ENCODE measurements around the gene RITA1. TPM values are rescaled to one million over a fixed set of nuclear protein-coding genes. Genes with fewer than 3 reads are reported as not detected.

RITA1 gene
- total and polyA plus RNA-seq, 4 donors: 9.1 to 19.7 (median 14.3) TPM

- Histone ChIP-seq H3K9ac (ENCODE audit: insufficient read depth in 1 of 2, low read length in 2 of 2) (no peak overlapping the region), H3K4me1 (ENCODE audit: control insufficient read depth in 5 of 5, insufficient read depth in 5 of 5, low read length in 5 of 5) (no peaks in the 10 kb centered on the region), H3K9me3 (ENCODE audit: control insufficient read depth in 4 of 4, insufficient read depth in 3 of 4, low read length in 3 of 4) (peaks cover 0 to 9% (median 0%) of the 10 kb centered on the region in 4 donors), H3K4me3 (no peak overlapping the region), H3K27ac (ENCODE audit: low read depth in 1 of 2, low read length in 1 of 2) (no peak overlapping the region), H3K27me3 (ENCODE audit: control insufficient read depth in 3 of 3, insufficient read depth in 3 of 3, low read length in 2 of 3) (no peaks in the 10 kb centered on the region), H3K36me3 (ENCODE audit: control insufficient read depth in 4 of 4, insufficient read depth in 4 of 4, low read length in 4 of 4) (peaks cover 32 to 77% (median 40%) of the 10 kb centered on the region in 4 donors)
- no peak for ATAC-seq (ENCODE audit: insufficient read depth, low FRiP score)
- WGBS, 2 donors: 95 to 96% methylated on average over 10 of the region's 10 CpGs
- no peak for TF ChIP-seq CTCF (IDR thresholded peaks at IDR 0.05; ENCODE audit: control extremely low read depth, extremely low read depth)
- no peak for DNase-seq
Measured at GRCh38 chr12:113167868-113168267, 17.7 kb upstream of the RITA1 start.

GRCh38 chr12:113169697-113170096 lies 15.8 kb upstream of the RITA1 start:
- 95 to 96% methylated on average over 13 of the region's 13 CpGs for WGBS, 2 donors
- Histone ChIP-seq H3K27me3 (ENCODE audit: control insufficient read depth in 3 of 3, insufficient read depth in 3 of 3, low read length in 2 of 3) (no peaks in the 10 kb centered on the region), H3K9ac (ENCODE audit: insufficient read depth in 1 of 2, low read length in 2 of 2) (no peak overlapping the region), H3K9me3 (ENCODE audit: control insufficient read depth in 4 of 4, insufficient read depth in 3 of 4, low read length in 3 of 4) (peaks cover 0 to 9% (median 0%) of the 10 kb centered on the region in 4 donors), H3K27ac (ENCODE audit: low read depth in 1 of 2, low read length in 1 of 2) (no peak overlapping the region), H3K4me3 (no peak overlapping the region), H3K4me1 (ENCODE audit: control insufficient read depth in 5 of 5, insufficient read depth in 5 of 5, low read length in 5 of 5) (no peaks in the 10 kb centered on the region), H3K36me3 (ENCODE audit: control insufficient read depth in 4 of 4, insufficient read depth in 4 of 4, low read length in 4 of 4) (peaks cover 40 to 72% (median 45%) of the 10 kb centered on the region in 4 donors)
- no peak for DNase-seq
- no peak for ATAC-seq (ENCODE audit: insufficient read depth, low FRiP score)
- no peak for TF ChIP-seq CTCF (IDR thresholded peaks at IDR 0.05; ENCODE audit: control extremely low read depth, extremely low read depth)

- Histone ChIP-seq H3K4me1 (ENCODE audit: control insufficient read depth in 5 of 5, insufficient read depth in 5 of 5, low read length in 5 of 5) (no peaks in the 10 kb centered on the region), H3K36me3 (ENCODE audit: control insufficient read depth in 4 of 4, insufficient read depth in 4 of 4, low read length in 4 of 4) (peaks cover 37 to 69% (median 42%) of the 10 kb centered on the region in 4 donors), H3K27me3 (ENCODE audit: control insufficient read depth in 3 of 3, insufficient read depth in 3 of 3, low read length in 2 of 3) (no peaks in the 10 kb centered on the region), H3K4me3 (no peak overlapping the region), H3K27ac (ENCODE audit: low read depth in 1 of 2, low read length in 1 of 2) (no peak overlapping the region), H3K9ac (ENCODE audit: insufficient read depth in 1 of 2, low read length in 2 of 2) (no peak overlapping the region), H3K9me3 (ENCODE audit: control insufficient read depth in 4 of 4, insufficient read depth in 3 of 4, low read length in 3 of 4) (peaks cover 0 to 9% (median 0%) of the 10 kb centered on the region in 4 donors)
- ATAC-seq (ENCODE audit: insufficient read depth, low FRiP score) (no peak), DNase-seq (no peak)
- WGBS, 2 donors: 92 to 94% methylated on average over 5 of the region's 5 CpGs
- TF ChIP-seq CTCF (IDR thresholded peaks at IDR 0.05; ENCODE audit: control extremely low read depth, extremely low read depth): no peak
Measured at GRCh38 chr12:113170457-113170856, 15.1 kb upstream of the RITA1 start.

GRCh38 chr12:113170926-113171325 lies 14.6 kb upstream of the RITA1 start:
- no peaks in the 10 kb centered on the region for H3K27me3 ChIP-seq (ENCODE audit: control insufficient read depth in 3 of 3, insufficient read depth in 3 of 3, low read length in 2 of 3)

More at GRCh38 chr12:113170926-113171325, 14.6 kb upstream of the RITA1 start:
- Histone ChIP-seq H3K9ac (ENCODE audit: insufficient read depth in 1 of 2, low read length in 2 of 2) (no peak overlapping the region), H3K9me3 (ENCODE audit: control insufficient read depth in 4 of 4, insufficient read depth in 3 of 4, low read length in 3 of 4) (peaks cover 0 to 5% (median 0%) of the 10 kb centered on the region in 4 donors), H3K36me3 (ENCODE audit: control insufficient read depth in 4 of 4, insufficient read depth in 4 of 4, low read length in 4 of 4) (peaks cover 37 to 64% (median 42%) of the 10 kb centered on the region in 4 donors), H3K27ac (ENCODE audit: low read depth in 1 of 2, low read length in 1 of 2) (no peak overlapping the region), H3K4me3 (no peak overlapping the region), H3K4me1 (ENCODE audit: control insufficient read depth in 5 of 5, insufficient read depth in 5 of 5, low read length in 5 of 5) (no peaks in the 10 kb centered on the region)
- 92 to 96% methylated on average over 4 of the region's 4 CpGs for WGBS, 2 donors
- DNase-seq (no peak), ATAC-seq (ENCODE audit: insufficient read depth, low FRiP score) (no peak)
- TF ChIP-seq CTCF (IDR thresholded peaks at IDR 0.05; ENCODE audit: control extremely low read depth, extremely low read depth): no peak
